Endodermal cell (in vitro differentiated cells): Measurements from ENCODE around the gene NOS1AP. TPM values are rescaled to one million over a fixed set of nuclear protein-coding genes. Genes with fewer than 3 reads are reported as not detected.

Source experiments
- DNase-seq: peaks from one replicate; pipeline ENCODE4 v3.0.0-alpha.2; 2017
- H3K27ac ChIP-seq: 2 replicates; pipeline ENCODE4 v1.5.1; 2013; ENCODE audit warnings: mild to moderate bottlenecking, low read depth, low read length, moderate library complexity
- H3K27me3 ChIP-seq: 2 replicates; pipeline ENCODE4 v1.6.1; 2013; ENCODE audit warnings: mild to moderate bottlenecking, low read length, moderate library complexity; ENCODE audit not compliant: insufficient read depth, control insufficient read depth, poor library complexity, severe bottlenecking
- H3K36me3 ChIP-seq: 2 replicates; pipeline ENCODE4 v1.7.0; 2013; ENCODE audit warnings: mild to moderate bottlenecking, low read length, moderate library complexity; ENCODE audit not compliant: control insufficient read depth, insufficient read depth
- H3K4me1 ChIP-seq: one replicate; pipeline ENCODE4 v1.7.0; 2013; ENCODE audit warnings: low read length; ENCODE audit not compliant: control insufficient read depth, insufficient read depth
- H3K4me3 ChIP-seq: 2 replicates; pipeline ENCODE4 v1.5.1; 2013; ENCODE audit warnings: mild to moderate bottlenecking, low read length, moderate library complexity
- H3K9ac ChIP-seq: 2 replicates; pipeline ENCODE4 v1.6.1; 2013; ENCODE audit warnings: mild to moderate bottlenecking, low read length, moderate library complexity; ENCODE audit not compliant: poor library complexity, severe bottlenecking; ENCODE audit errors: extremely low read depth
- H3K9me3 ChIP-seq: 2 replicates; pipeline ENCODE4 v1.6.1; 2013; ENCODE audit warnings: mild to moderate bottlenecking, low read length, moderate library complexity; ENCODE audit not compliant: control insufficient read depth
- H3K27ac Mint-ChIP-seq: 2 replicates; pipeline ENCODE4 v1.8.0; 2020; ENCODE audit warnings: mixed read lengths
- H3K27me3 Mint-ChIP-seq: 2 replicates; pipeline ENCODE4 v1.8.0; 2021; ENCODE audit warnings: mild to moderate bottlenecking, mixed read lengths; ENCODE audit not compliant: insufficient read depth
- H3K36me3 Mint-ChIP-seq: 2 replicates; pipeline ENCODE4 v1.8.0; 2020; ENCODE audit warnings: low read depth, mixed read lengths
- H3K4me1 Mint-ChIP-seq: 2 replicates; pipeline ENCODE4 v1.8.0; 2020; ENCODE audit warnings: mixed read lengths
- H3K4me3 Mint-ChIP-seq: 2 replicates; pipeline ENCODE4 v1.8.0; 2020; ENCODE audit warnings: mild to moderate bottlenecking, moderate library complexity, mixed read lengths
- H3K9me3 Mint-ChIP-seq: 2 replicates; pipeline ENCODE4 v1.8.0; 2020; ENCODE audit warnings: mild to moderate bottlenecking, mixed read lengths
- CTCF ChIP-seq: fragments of 200-600 bp; sonication (generic); conservative IDR thresholded peaks from 2 replicates; pipeline ENCODE4 v1.5.0; 2021; ENCODE audit warnings: antibody characterized with exemption, mild to moderate bottlenecking
- WGBS, 2 experiments: methylation state at CpG; one replicate each; pipeline versions ENCODE4 v1.1.5 to v1.1.7; 2013; ENCODE audit warnings: missing lambda C conversion rate in 2 of 2, mixed read lengths in 1 of 2; ENCODE audit not compliant: insufficient coverage in 1 of 2, insufficient read length in 1 of 2; 5-methylcytosine and 5-hydroxymethylcytosine counted together
- total RNA-seq, 2 donors: library from RNA; stranded (reverse); fragmentation: NEBNext Ultra II Directional in 1 of 2; extraction: Animal tissue kit (Norgen Biotek cat#: 25700) in 1 of 2; gene quantifications; 2 replicates in 1 of 2; 3 replicates in 1 of 2; pipeline ENCODE4 v1.2.1, GENCODE V29; 2021

NOS1AP gene
- total RNA-seq, 2 donors from 2014 or later: 4.8 to 5.9 TPM

GRCh38 chr1:162145966-162146696 lies 76.6 kb downstream of the NOS1AP start:
- no peaks in the 10 kb centered on the region for H3K9me3 Mint-ChIP-seq
- DNase-seq: peak; percentile 73
- peaks cover 20% of the 10 kb centered on the region for H3K27me3 ChIP-seq
- no peak for TF ChIP-seq CTCF
- no peaks in the 10 kb centered on the region for H3K9me3 ChIP-seq
- H3K4me1 ChIP-seq: peaks cover 16% of the 10 kb centered on the region
- no peak overlapping the region for H3K9ac ChIP-seq
- H3K36me3 ChIP-seq: no peaks in the 10 kb centered on the region
- H3K27me3 Mint-ChIP-seq: peaks cover 3% of the 10 kb centered on the region
- peak overlapping the region; percentile 81 for H3K27ac ChIP-seq
- no peaks in the 10 kb centered on the region for H3K36me3 Mint-ChIP-seq
- peak overlapping the region; percentile 14 for H3K4me3 Mint-ChIP-seq
- peaks cover 26% of the 10 kb centered on the region for H3K4me1 Mint-ChIP-seq
- WGBS, 2 experiments: 43 to 58% methylated on average over 3 to 5 of the region's 5 CpGs
- H3K27ac Mint-ChIP-seq: no peak overlapping the region
- peak overlapping the region; percentile 65 for H3K4me3 ChIP-seq

DNA sequence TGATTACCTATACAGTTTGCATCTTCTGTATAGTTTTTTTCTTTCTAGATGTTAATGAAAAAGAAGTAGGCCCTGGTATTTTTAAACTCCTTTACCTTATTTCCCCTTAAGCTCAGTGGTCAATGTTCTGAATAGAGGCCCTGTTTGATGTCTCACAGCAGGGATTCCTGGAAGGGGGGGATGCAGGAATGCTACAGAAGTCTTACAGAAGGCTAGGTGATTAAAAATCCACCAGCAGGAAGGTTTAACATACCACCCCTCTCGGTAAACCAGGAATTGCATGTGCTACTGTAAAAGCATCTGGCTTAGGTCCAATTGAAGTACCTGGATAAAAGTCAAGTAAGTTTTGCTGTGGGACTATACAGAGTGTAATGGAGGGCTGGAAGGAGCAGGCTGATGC lies 78.3 kb downstream of the NOS1AP start:
- no peaks in the 10 kb centered on the region for H3K36me3 Mint-ChIP-seq
- peak; percentile 88 for DNase-seq
- Histone ChIP-seq H3K9ac (no peak overlapping the region), H3K27me3 (peaks cover 13% of the 10 kb centered on the region), H3K27ac (no peak overlapping the region), H3K36me3 (no peaks in the 10 kb centered on the region), H3K4me3 (no peak overlapping the region), H3K9me3 (no peaks in the 10 kb centered on the region), H3K4me1 (peaks cover 16% of the 10 kb centered on the region)
- no peak overlapping the region for H3K27ac Mint-ChIP-seq
- no peak overlapping the region for H3K4me3 Mint-ChIP-seq
- peaks cover 3% of the 10 kb centered on the region for H3K27me3 Mint-ChIP-seq
- TF ChIP-seq CTCF: peak; percentile 55
- peaks cover 19% of the 10 kb centered on the region for H3K4me1 Mint-ChIP-seq
- H3K9me3 Mint-ChIP-seq: no peaks in the 10 kb centered on the region
- WGBS, 2 experiments: 14% methylated on average over 1 of the region's 1 CpG; no CpG with 5 or more reads in 1 of the 2 experiments

DNA sequence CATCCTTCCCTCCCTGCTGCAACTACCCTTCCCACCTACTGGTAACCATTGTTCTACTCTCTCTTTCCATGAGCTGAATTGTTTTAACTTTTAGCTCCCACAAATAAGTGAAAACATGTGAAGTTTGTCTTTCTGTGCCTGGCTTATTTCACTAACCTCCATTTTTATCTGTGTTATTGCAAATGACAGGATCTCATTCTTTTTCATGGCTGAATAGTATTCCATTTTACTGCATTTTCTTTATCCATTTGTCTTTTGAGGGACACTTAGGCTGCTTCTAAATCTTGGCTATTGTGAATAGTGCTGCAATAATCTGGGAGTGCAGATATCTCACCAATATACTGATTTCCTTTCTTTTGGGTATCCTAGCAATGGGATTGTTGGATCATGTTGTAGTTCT lies 80.6 kb downstream of the NOS1AP start:
- H3K4me3 ChIP-seq: no peak overlapping the region
- H3K27ac ChIP-seq: no peak overlapping the region
- H3K9me3 Mint-ChIP-seq: no peaks in the 10 kb centered on the region
- H3K27me3 Mint-ChIP-seq: no peaks in the 10 kb centered on the region
- no peak for TF ChIP-seq CTCF
- H3K9ac ChIP-seq: no peak overlapping the region
- H3K36me3 ChIP-seq: no peaks in the 10 kb centered on the region
- no peaks in the 10 kb centered on the region for H3K36me3 Mint-ChIP-seq
- H3K27ac Mint-ChIP-seq: no peak overlapping the region
- DNase-seq: no peak
- H3K27me3 ChIP-seq: no peaks in the 10 kb centered on the region
- no peaks in the 10 kb centered on the region for H3K9me3 ChIP-seq
- peaks cover 11% of the 10 kb centered on the region for H3K4me1 ChIP-seq
- H3K4me3 Mint-ChIP-seq: no peak overlapping the region
- H3K4me1 Mint-ChIP-seq: peaks cover 19% of the 10 kb centered on the region
